OCI-LY7 (cell line): ENCODE results near the gene TRAPPC3L. TPM values are rescaled to one million over a fixed set of nuclear protein-coding genes. Genes with fewer than 3 reads are reported as not detected.

ENCODE experiments used
- BruUV-seq: library from RNA; stranded (reverse); fragments of 400-500 nt; replicated peaks from 2 replicates; lab custom pipeline; 2021; lab: Mats Ljungman, UMichigan
- CTCF ChIA-PET: fragments of 300-600 bp; sonication (Branson Sonifier 250); formaldehyde crosslinking; loops from one replicate; lab custom pipeline; 2022; ENCODE audit warnings: antibody characterized with exemption; ENCODE audit not compliant: unreplicated experiment; lab: Charles Lee
- POLR2A ChIA-PET: fragments of 300-600 bp; sonication (Branson Sonifier 250); formaldehyde crosslinking; loops from one replicate; lab custom pipeline; 2022; ENCODE audit warnings: antibody characterized with exemption; lab: Charles Lee
- DNase-seq: peaks from one replicate; pipeline ENCODE4 v3.0.0-alpha.2; 2015; ENCODE audit warnings: low spot score
- H2AFZ ChIP-seq: fragments of 200-600 bp; sonication (generic), shearing (Covaris generic); 2 replicates; pipeline ENCODE4 v1.6.1; 2014; ENCODE audit warnings: mild to moderate bottlenecking, antibody characterized with exemption, low read length, moderate library complexity
- H3K27ac ChIP-seq: fragments of 200-600 bp; sonication (generic); 2 replicates; pipeline ENCODE4 v1.5.1; 2014; ENCODE audit warnings: mixed run types, low read depth, mild to moderate bottlenecking, moderate library complexity, low read length, inconsistent platforms; ENCODE audit not compliant: poor library complexity, severe bottlenecking
- H3K36me3 ChIP-seq: fragments of 200-600 bp; sonication (generic); 2 replicates; pipeline ENCODE4 v1.6.1; 2014; ENCODE audit warnings: mild to moderate bottlenecking, antibody characterized with exemption, low read length, moderate library complexity, mixed read lengths; ENCODE audit not compliant: insufficient read depth
- H3K4me1 ChIP-seq: fragments of 200-600 bp; sonication (generic); 2 replicates; pipeline ENCODE4 v1.5.1; 2014; ENCODE audit warnings: mild to moderate bottlenecking, low read length; ENCODE audit not compliant: insufficient read depth, poor library complexity, severe bottlenecking
- H3K4me2 ChIP-seq: fragments of 200-600 bp; sonication (generic); 2 replicates; pipeline ENCODE4 v1.6.1; 2014; ENCODE audit warnings: mild to moderate bottlenecking, low read length
- H3K4me3 ChIP-seq: fragments of 200-600 bp; sonication (generic); 2 replicates; pipeline ENCODE4 v1.5.1; 2014; ENCODE audit warnings: mild to moderate bottlenecking, low read depth, low read length; ENCODE audit not compliant: poor library complexity, severe bottlenecking
- H3K79me2 ChIP-seq: fragments of 200-600 bp; sonication (generic); 2 replicates; pipeline ENCODE4 v1.6.1; 2016; ENCODE audit warnings: low read depth, mild to moderate bottlenecking, low read length, moderate library complexity, mixed read lengths; ENCODE audit not compliant: insufficient read depth
- H3K9me2 ChIP-seq: fragments of 200-600 bp; sonication (generic); 2 replicates; pipeline ENCODE4 v1.6.1; 2016; ENCODE audit warnings: mild to moderate bottlenecking, low read length, mixed read lengths; ENCODE audit not compliant: insufficient read depth
- H3K9me3 ChIP-seq: fragments of 200-600 bp; sonication (generic); 2 replicates; pipeline ENCODE4 v1.6.1; 2014; ENCODE audit warnings: mild to moderate bottlenecking, mixed run types, low read length, mixed read lengths
- H4K20me1 ChIP-seq: fragments of 200-600 bp; sonication (generic); 2 replicates; pipeline ENCODE4 v1.6.1; 2014; ENCODE audit warnings: mild to moderate bottlenecking, antibody characterized with exemption, low read length, moderate library complexity, mixed read lengths; ENCODE audit not compliant: insufficient read depth
- CTCF ChIP-seq: fragments of 200-600 bp; sonication (generic); conservative IDR thresholded peaks from 2 replicates; pipeline ENCODE4 v1.5.1; 2014; ENCODE audit warnings: mild to moderate bottlenecking, antibody characterized with exemption, low read length, moderate library complexity, mixed read lengths
- EZH2phosphoT487 ChIP-seq: fragments of 200-600 bp; sonication (generic); IDR thresholded peaks from 2 replicates; pipeline ENCODE4 v1.6.1; 2018; ENCODE audit warnings: low read depth, borderline replicate concordance, mild to moderate bottlenecking, mixed run types, antibody characterized with exemption, low read length, moderate library complexity, mixed read lengths
- intact Hi-C: fragments of 100-400 bp; cut with micrococcal nuclease; formaldehyde crosslinking; loops from one replicate; pipeline ENCODE4 v1.10.0; 2022; ENCODE audit not compliant: unreplicated experiment
- total RNA-seq, 2 experiments: library from RNA; depleted of rRNA in 1 of 2; stranded (reverse); fragments of >200 nt in 1 of 2; shearing (Covaris generic) in 1 of 2; gene quantifications; 2 replicates each; pipeline ENCODE4 v1.2.3, GENCODE V29; 2014 to 2022

Gene TRAPPC3L
- total RNA-seq, 2 experiments from 2014 or later, result not detected

- no peaks in the 10 kb centered on the region for H3K79me2 ChIP-seq
- no peak overlapping the region for H2AFZ ChIP-seq
- H3K36me3 ChIP-seq, result no peaks in the 10 kb centered on the region
- intact Hi-C loops, result no loop called here
- no TSS peak for BruUV-seq
- TF ChIP-seq CTCF, result no peak
- no peak for TF ChIP-seq EZH2phosphoT487
- CTCF ChIA-PET, result no interaction called here
- no peaks in the 10 kb centered on the region for H3K9me2 ChIP-seq
- H3K4me2 ChIP-seq, result no peak overlapping the region
- H4K20me1 ChIP-seq, result no peaks in the 10 kb centered on the region
- H3K4me1 ChIP-seq, result no peaks in the 10 kb centered on the region
- DNase-seq, result no peak
- POLR2A ChIA-PET, result interaction anchor here (1.5 to 1.7 kb wide), 2 partner anchors 9 to 10 kb away, joined by 5 to 6 read pairs; partner anchors contain the start of gene RWDD1
- H3K9me3 ChIP-seq, result no peaks in the 10 kb centered on the region
- no peak overlapping the region for H3K4me3 ChIP-seq
- no peak overlapping the region for H3K27ac ChIP-seq
Observed at GRCh38 chr6:116562019-116562403, 16.5 kb upstream of the TRAPPC3L start.

- Histone ChIP-seq H2AFZ (no peak overlapping the region), H3K27ac (no peak overlapping the region), H3K9me2 (no peaks in the 10 kb centered on the region), H4K20me1 (no peaks in the 10 kb centered on the region), H3K4me1 (no peaks in the 10 kb centered on the region), H3K9me3 (no peaks in the 10 kb centered on the region), H3K4me3 (no peak overlapping the region), H3K36me3 (no peaks in the 10 kb centered on the region), H3K4me2 (no peak overlapping the region), H3K79me2 (no peaks in the 10 kb centered on the region)
- intact Hi-C loops, result loop anchor here (1.0 to 2.0 kb wide), 3 partner anchors 25 to 343 kb away; no protein-coding TSS in a partner anchor
- ChIA-PET POLR2A (interaction anchor here (1.4 to 1.7 kb wide), 5 partner anchors 9 to 38 kb away, joined by 3 to 10 read pairs (median 6); partner anchors contain the start of gene RWDD1), CTCF (interaction anchor here (1.2 to 1.5 kb wide), 2 partner anchors 10 to 292 kb away, joined by 6 to 8 read pairs; partner anchors contain the start of gene RWDD1)
- BruUV-seq, result no TSS peak
- TF ChIP-seq CTCF, result peak; percentile 99
- no peak for TF ChIP-seq EZH2phosphoT487
- DNase-seq, result peak; percentile 67
Observed at GRCh38 chr6:116561377-116562018, 16.0 kb upstream of the TRAPPC3L start.

- no peak overlapping the region for H3K4me2 ChIP-seq
- H3K9me3 ChIP-seq, result no peaks in the 10 kb centered on the region
- no peaks in the 10 kb centered on the region for H4K20me1 ChIP-seq
- no peaks in the 10 kb centered on the region for H3K79me2 ChIP-seq
- H3K4me1 ChIP-seq, result no peaks in the 10 kb centered on the region
- CTCF ChIA-PET, result interaction anchor here (1.2 to 1.5 kb wide), 2 partner anchors 11 to 291 kb away, joined by 6 to 8 read pairs; partner anchors contain the start of gene RWDD1
- H3K27ac ChIP-seq, result no peak overlapping the region
- no peaks in the 10 kb centered on the region for H3K36me3 ChIP-seq
- POLR2A ChIA-PET, result interaction anchor here (0.7 to 1.7 kb wide), 4 partner anchors 8 to 116 kb away, joined by 3 to 10 read pairs (median 6); partner anchors contain the start of gene RWDD1
- no peak overlapping the region for H2AFZ ChIP-seq
- TF ChIP-seq CTCF (no peak), EZH2phosphoT487 (no peak)
- intact Hi-C loops, result loop anchor here (2.0 kb wide), 2 partner anchors 23 to 341 kb away; no protein-coding TSS in a partner anchor
- BruUV-seq, result no TSS peak
- H3K4me3 ChIP-seq, result no peak overlapping the region
- DNase-seq, result no peak
- no peaks in the 10 kb centered on the region for H3K9me2 ChIP-seq
Observed at GRCh38 chr6:116560130-116560529, 14.6 kb upstream of the TRAPPC3L start.
